K562 (cell line): Measurements from ENCODE around the gene RAB13. TPM values are rescaled to one million over a fixed set of nuclear protein-coding genes. Genes with fewer than 3 reads are reported as not detected.

ENCODE experiments used
- CTBP1 ChIP-seq: fragments of 450-650 bp; IDR thresholded peaks from 2 replicates; pipeline ENCODE4 v1.6.1; 2016; ENCODE audit warnings: borderline replicate concordance
- ZNF146 ChIP-seq: IDR thresholded peaks from one replicate; pipeline ENCODE4 v1.6.1; 2018; ENCODE audit warnings: missing compliant biosample characterization; ENCODE audit not compliant: unreplicated experiment
- polyA plus RNA-seq, 8 experiments: library from polyadenylated mRNA; depleted of rRNA in 4 of 8; stranded (reverse) in 5 of 8; unstranded in 3 of 8; fragments of >200 nt; fragmentation: Nextera tagmentation in 2 of 8; fragmentation: Illumina TruSeq in 1 of 8; extraction: Ambion mirVana in 2 of 8; extraction: Trizol in 1 of 8; gene quantifications; 2 replicates each; pipeline versions ENCODE4 v1.2.1 to v1.2.3, GENCODE V29; 2011 to 2014; ENCODE audit warnings: inconsistent platforms in 1 of 8, missing spikeins in 1 of 8
- total RNA-seq, 7 experiments: library from RNA; depleted of rRNA in 6 of 7; stranded (reverse); fragments of >200 nt in 6 of 7; fragmentation: Illumina TruSeq in 2 of 7; extraction: Trizol in 2 of 7; gene quantifications; 2 replicates each; pipeline versions ENCODE4 v1.2.1 to v1.2.3, GENCODE V29; 2011 to 2021; ENCODE audit warnings: low replicate concordance in 1 of 7
- TF ChIP-seq, protein P1 (sequence below): fragments of 450-650 bp; IDR thresholded peaks from 2 replicates; pipeline ENCODE4 v1.6.1; 2016; ENCODE audit warnings: mild to moderate bottlenecking, moderate library complexity
- TF ChIP-seq, protein P2 (sequence below): fragments of 450-650 bp; IDR thresholded peaks from 2 replicates; pipeline ENCODE4 v1.7.0; 2016; ENCODE audit warnings: borderline replicate concordance
- TF ChIP-seq, protein P3 (sequence below): IDR thresholded peaks from 2 replicates; pipeline ENCODE4 v1.6.1; 2011; ENCODE audit warnings: borderline replicate concordance, low read depth, mild to moderate bottlenecking, moderate library complexity, low read length; ENCODE audit not compliant: insufficient read depth, poor library complexity, severe bottlenecking

Gene RAB13
- total and polyA plus RNA-seq, 9 of the 15 experiments (the other 6 are each of a cell fraction or from before 2014, with no cell fraction given): 22.3 to 100 (median 39.8) TPM

DNA sequence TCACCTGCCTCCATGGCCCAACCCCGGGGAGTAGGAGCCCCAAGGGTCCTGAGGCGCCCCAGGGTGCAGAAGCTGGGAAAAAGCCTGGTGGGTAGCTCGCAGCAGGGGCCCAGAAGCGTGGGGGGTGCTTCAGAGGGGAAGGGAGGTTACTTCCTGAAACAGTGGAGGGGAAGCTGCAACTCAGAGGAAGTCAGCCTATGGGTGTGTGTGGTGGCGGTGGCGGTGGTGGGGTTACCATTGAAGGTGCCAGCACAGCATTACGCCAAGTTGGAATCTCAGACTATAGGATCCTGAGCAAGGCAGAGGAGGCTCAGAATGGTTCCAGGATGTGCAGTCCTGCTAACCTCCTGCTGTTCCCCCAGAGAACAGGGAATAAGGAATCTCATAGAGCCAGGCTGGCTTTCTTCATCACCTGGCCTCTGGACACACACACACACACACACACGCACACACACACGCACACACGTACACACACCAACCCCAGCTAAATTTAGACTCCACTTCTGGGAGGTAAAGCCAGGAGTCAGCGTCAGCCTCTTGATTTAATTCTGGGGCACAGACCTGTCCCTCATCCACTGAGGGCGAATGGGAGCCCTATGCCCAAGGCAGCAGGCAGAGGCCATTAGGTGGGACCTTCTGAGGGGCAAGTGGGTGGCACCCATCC is 40.9 kb downstream of the RAB13 start (continued):
- TF ChIP-seq, protein P1, sequence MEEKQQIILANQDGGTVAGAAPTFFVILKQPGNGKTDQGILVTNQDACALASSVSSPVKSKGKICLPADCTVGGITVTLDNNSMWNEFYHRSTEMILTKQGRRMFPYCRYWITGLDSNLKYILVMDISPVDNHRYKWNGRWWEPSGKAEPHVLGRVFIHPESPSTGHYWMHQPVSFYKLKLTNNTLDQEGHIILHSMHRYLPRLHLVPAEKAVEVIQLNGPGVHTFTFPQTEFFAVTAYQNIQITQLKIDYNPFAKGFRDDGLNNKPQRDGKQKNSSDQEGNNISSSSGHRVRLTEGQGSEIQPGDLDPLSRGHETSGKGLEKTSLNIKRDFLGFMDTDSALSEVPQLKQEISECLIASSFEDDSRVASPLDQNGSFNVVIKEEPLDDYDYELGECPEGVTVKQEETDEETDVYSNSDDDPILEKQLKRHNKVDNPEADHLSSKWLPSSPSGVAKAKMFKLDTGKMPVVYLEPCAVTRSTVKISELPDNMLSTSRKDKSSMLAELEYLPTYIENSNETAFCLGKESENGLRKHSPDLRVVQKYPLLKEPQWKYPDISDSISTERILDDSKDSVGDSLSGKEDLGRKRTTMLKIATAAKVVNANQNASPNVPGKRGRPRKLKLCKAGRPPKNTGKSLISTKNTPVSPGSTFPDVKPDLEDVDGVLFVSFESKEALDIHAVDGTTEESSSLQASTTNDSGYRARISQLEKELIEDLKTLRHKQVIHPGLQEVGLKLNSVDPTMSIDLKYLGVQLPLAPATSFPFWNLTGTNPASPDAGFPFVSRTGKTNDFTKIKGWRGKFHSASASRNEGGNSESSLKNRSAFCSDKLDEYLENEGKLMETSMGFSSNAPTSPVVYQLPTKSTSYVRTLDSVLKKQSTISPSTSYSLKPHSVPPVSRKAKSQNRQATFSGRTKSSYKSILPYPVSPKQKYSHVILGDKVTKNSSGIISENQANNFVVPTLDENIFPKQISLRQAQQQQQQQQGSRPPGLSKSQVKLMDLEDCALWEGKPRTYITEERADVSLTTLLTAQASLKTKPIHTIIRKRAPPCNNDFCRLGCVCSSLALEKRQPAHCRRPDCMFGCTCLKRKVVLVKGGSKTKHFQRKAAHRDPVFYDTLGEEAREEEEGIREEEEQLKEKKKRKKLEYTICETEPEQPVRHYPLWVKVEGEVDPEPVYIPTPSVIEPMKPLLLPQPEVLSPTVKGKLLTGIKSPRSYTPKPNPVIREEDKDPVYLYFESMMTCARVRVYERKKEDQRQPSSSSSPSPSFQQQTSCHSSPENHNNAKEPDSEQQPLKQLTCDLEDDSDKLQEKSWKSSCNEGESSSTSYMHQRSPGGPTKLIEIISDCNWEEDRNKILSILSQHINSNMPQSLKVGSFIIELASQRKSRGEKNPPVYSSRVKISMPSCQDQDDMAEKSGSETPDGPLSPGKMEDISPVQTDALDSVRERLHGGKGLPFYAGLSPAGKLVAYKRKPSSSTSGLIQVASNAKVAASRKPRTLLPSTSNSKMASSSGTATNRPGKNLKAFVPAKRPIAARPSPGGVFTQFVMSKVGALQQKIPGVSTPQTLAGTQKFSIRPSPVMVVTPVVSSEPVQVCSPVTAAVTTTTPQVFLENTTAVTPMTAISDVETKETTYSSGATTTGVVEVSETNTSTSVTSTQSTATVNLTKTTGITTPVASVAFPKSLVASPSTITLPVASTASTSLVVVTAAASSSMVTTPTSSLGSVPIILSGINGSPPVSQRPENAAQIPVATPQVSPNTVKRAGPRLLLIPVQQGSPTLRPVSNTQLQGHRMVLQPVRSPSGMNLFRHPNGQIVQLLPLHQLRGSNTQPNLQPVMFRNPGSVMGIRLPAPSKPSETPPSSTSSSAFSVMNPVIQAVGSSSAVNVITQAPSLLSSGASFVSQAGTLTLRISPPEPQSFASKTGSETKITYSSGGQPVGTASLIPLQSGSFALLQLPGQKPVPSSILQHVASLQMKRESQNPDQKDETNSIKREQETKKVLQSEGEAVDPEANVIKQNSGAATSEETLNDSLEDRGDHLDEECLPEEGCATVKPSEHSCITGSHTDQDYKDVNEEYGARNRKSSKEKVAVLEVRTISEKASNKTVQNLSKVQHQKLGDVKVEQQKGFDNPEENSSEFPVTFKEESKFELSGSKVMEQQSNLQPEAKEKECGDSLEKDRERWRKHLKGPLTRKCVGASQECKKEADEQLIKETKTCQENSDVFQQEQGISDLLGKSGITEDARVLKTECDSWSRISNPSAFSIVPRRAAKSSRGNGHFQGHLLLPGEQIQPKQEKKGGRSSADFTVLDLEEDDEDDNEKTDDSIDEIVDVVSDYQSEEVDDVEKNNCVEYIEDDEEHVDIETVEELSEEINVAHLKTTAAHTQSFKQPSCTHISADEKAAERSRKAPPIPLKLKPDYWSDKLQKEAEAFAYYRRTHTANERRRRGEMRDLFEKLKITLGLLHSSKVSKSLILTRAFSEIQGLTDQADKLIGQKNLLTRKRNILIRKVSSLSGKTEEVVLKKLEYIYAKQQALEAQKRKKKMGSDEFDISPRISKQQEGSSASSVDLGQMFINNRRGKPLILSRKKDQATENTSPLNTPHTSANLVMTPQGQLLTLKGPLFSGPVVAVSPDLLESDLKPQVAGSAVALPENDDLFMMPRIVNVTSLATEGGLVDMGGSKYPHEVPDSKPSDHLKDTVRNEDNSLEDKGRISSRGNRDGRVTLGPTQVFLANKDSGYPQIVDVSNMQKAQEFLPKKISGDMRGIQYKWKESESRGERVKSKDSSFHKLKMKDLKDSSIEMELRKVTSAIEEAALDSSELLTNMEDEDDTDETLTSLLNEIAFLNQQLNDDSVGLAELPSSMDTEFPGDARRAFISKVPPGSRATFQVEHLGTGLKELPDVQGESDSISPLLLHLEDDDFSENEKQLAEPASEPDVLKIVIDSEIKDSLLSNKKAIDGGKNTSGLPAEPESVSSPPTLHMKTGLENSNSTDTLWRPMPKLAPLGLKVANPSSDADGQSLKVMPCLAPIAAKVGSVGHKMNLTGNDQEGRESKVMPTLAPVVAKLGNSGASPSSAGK: no peak
- TF ChIP-seq, protein P2, sequence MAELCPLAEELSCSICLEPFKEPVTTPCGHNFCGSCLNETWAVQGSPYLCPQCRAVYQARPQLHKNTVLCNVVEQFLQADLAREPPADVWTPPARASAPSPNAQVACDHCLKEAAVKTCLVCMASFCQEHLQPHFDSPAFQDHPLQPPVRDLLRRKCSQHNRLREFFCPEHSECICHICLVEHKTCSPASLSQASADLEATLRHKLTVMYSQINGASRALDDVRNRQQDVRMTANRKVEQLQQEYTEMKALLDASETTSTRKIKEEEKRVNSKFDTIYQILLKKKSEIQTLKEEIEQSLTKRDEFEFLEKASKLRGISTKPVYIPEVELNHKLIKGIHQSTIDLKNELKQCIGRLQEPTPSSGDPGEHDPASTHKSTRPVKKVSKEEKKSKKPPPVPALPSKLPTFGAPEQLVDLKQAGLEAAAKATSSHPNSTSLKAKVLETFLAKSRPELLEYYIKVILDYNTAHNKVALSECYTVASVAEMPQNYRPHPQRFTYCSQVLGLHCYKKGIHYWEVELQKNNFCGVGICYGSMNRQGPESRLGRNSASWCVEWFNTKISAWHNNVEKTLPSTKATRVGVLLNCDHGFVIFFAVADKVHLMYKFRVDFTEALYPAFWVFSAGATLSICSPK: peak; percentile 93
- TF ChIP-seq ZNF146 (CRISPR knock-in tag) (no peak), CTBP1 (no peak)
- TF ChIP-seq, protein P3, sequence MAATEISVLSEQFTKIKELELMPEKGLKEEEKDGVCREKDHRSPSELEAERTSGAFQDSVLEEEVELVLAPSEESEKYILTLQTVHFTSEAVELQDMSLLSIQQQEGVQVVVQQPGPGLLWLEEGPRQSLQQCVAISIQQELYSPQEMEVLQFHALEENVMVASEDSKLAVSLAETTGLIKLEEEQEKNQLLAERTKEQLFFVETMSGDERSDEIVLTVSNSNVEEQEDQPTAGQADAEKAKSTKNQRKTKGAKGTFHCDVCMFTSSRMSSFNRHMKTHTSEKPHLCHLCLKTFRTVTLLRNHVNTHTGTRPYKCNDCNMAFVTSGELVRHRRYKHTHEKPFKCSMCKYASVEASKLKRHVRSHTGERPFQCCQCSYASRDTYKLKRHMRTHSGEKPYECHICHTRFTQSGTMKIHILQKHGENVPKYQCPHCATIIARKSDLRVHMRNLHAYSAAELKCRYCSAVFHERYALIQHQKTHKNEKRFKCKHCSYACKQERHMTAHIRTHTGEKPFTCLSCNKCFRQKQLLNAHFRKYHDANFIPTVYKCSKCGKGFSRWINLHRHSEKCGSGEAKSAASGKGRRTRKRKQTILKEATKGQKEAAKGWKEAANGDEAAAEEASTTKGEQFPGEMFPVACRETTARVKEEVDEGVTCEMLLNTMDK: no peak
